K562 (cell line): ENCODE data around the gene NECAB2. TPM values are rescaled to one million over a fixed set of nuclear protein-coding genes. Genes with fewer than 3 reads are reported as not detected.

Experiments
- ATAC-seq: fragments of 200-7000 bp; cut with Tn5 transposase; 3 replicates; pipeline ENCODE4 v1.9.1; 2020; ENCODE audit warnings: moderate library complexity
- BruUV-seq: library from RNA; stranded (reverse); fragments of 400-500 nt; replicated peaks from 2 replicates; lab custom pipeline; 2021; lab: Mats Ljungman, UMichigan
- CTCF ChIA-PET: fragments of 300-600 bp; formaldehyde crosslinking; extraction: SDS; loops from one replicate; lab custom pipeline; 2021; ENCODE audit warnings: low intra/inter-chr PET ratio; lab: Yijun Ruan, JAX
- POLR2A ChIA-PET: fragments of 300-600, 350-650 bp; sonication (Branson Sonifier 250); formaldehyde crosslinking; extraction: SDS; loops from one replicate; lab custom pipeline; 2021; ENCODE audit warnings: antibody characterized with exemption, inconsistent platforms; lab: Yijun Ruan, JAX
- DNase-seq, 4 experiments: peaks; one replicate each; pipeline versions ENCODE4 v3.0.0 to v3.0.0-alpha.2; 2011 to 2018; ENCODE audit warnings: low spot score in 3 of 4, mixed read lengths in 3 of 4; ENCODE audit errors: extremely low read depth in 1 of 4
- FAIRE-seq: peaks from 2 replicates; lab custom pipeline; 2011; peaks lifted over from hg19 to GRCh38; lab: Jason Lieb, UNC
- H2AFZ ChIP-seq: 2 replicates; pipeline ENCODE4 v1.6.0; 2011; ENCODE audit warnings: low read depth, low read length, control low read depth, inconsistent platforms
- H3K27ac ChIP-seq: fragments of 200-600 bp; 3 replicates; pipeline ENCODE4 v1.8.0; 2011; ENCODE audit warnings: low read depth, mild to moderate bottlenecking, control low read depth, inconsistent platforms, low read length, moderate library complexity, mixed read lengths; ENCODE audit errors: extremely low read depth
- H3K27me3 ChIP-seq, 2 experiments: fragments of 300-600 bp in 1 of 2; 2 replicates in 1 of 2; 3 replicates in 1 of 2; pipeline versions ENCODE4 v1.6.0 to v1.8.0; 2011; ENCODE audit warnings: inconsistent platforms in 2 of 2, low read length in 2 of 2, mild to moderate bottlenecking in 1 of 2, mixed read lengths in 1 of 2, moderate library complexity in 1 of 2; ENCODE audit not compliant: control insufficient read depth in 2 of 2, insufficient read depth in 2 of 2
- H3K36me3 ChIP-seq: fragments of 300-600 bp; 3 replicates; pipeline ENCODE4 v1.8.0; 2011; ENCODE audit warnings: mild to moderate bottlenecking, low read length, inconsistent platforms; ENCODE audit not compliant: control insufficient read depth, insufficient read depth
- H3K4me1 ChIP-seq, 2 experiments: fragments of 200-600 bp in 1 of 2; replicated peaks in 1 of 2; 2 replicates in 1 of 2; 3 replicates in 1 of 2; pipeline versions ENCODE4 v1.5.1 to v1.8.0; 2011; ENCODE audit warnings: inconsistent platforms in 2 of 2, low read length in 2 of 2, mild to moderate bottlenecking in 1 of 2, mixed read lengths in 1 of 2, moderate library complexity in 1 of 2; ENCODE audit not compliant: control insufficient read depth in 2 of 2, insufficient read depth in 2 of 2
- H3K4me2 ChIP-seq: 2 replicates; pipeline ENCODE4 v1.6.1; 2011; ENCODE audit warnings: low read length, control low read depth, inconsistent platforms, mixed read lengths; ENCODE audit not compliant: insufficient read depth
- H3K4me3 ChIP-seq: fragments of 200-600 bp; sonication (generic), shearing (Covaris generic); 2 replicates; pipeline ENCODE4 v1.5.1; 2016; ENCODE audit warnings: control low read depth, inconsistent platforms
- H3K79me2 ChIP-seq: fragments of 200-600 bp; 3 replicates; pipeline ENCODE4 v1.8.0; 2011; ENCODE audit warnings: low read length, inconsistent platforms; ENCODE audit not compliant: control insufficient read depth, insufficient read depth
- H3K9ac ChIP-seq, 2 experiments: 2 replicates each; pipeline versions ENCODE4 v1.6.0 to v1.6.1; 2011; ENCODE audit warnings: low read depth in 2 of 2, low read length in 2 of 2, control low read depth in 1 of 2, inconsistent platforms in 1 of 2, mild to moderate bottlenecking in 1 of 2, mixed read lengths in 1 of 2; ENCODE audit not compliant: insufficient read depth in 1 of 2
- H3K9me1 ChIP-seq: one replicate; pipeline ENCODE4 v1.6.0; 2011; ENCODE audit warnings: inconsistent platforms, mild to moderate bottlenecking, low read length, moderate library complexity; ENCODE audit not compliant: control insufficient read depth, insufficient read depth
- H3K9me3 ChIP-seq: replicated peaks from 2 replicates; pipeline ENCODE4 v1.5.1; 2011; ENCODE audit warnings: low read depth, low read length, inconsistent platforms; ENCODE audit not compliant: control insufficient read depth, insufficient read depth
- H4K20me1 ChIP-seq: replicated peaks from 2 replicates; pipeline ENCODE4 v1.6.1; 2011; ENCODE audit warnings: low read length, inconsistent platforms, mixed read lengths; ENCODE audit not compliant: control insufficient read depth, insufficient read depth
- MAFK ChIP-seq: IDR thresholded peaks from 2 replicates; pipeline ENCODE4 v1.6.1; 2011; ENCODE audit warnings: low read length, improper control_type of control experiment
- USF1 ChIP-seq: sonication (generic); formaldehyde crosslinking; IDR thresholded peaks from 2 replicates; pipeline ENCODE4 v1.9.0; 2022; ENCODE audit warnings: mild to moderate bottlenecking, missing genetic modification reagents
- WGBS: fragments of 100-300 bp; shearing (Covaris generic); methylation state at CpG from one replicate; pipeline ENCODE4 v1.1.6; 2016; ENCODE audit warnings: low coverage, mixed read lengths; ENCODE audit not compliant: insufficient coverage; ENCODE audit errors: missing lambda C conversion rate; 5-methylcytosine and 5-hydroxymethylcytosine counted together
- in situ Hi-C: fragments of 300-500 bp; cut with MboI; formaldehyde crosslinking; loops from 4 replicates; pipeline ENCODE4 v1.15.0; 2018; ENCODE audit warnings: inconsistent platforms, mixed read lengths
- intact Hi-C: fragments of 100-400 bp; cut with micrococcal nuclease; formaldehyde crosslinking; loops from 2 replicates; pipeline ENCODE4 v1.14.2; 2022
- polyA plus RNA-seq, 8 experiments: library from polyadenylated mRNA; depleted of rRNA in 4 of 8; stranded (reverse) in 5 of 8; unstranded in 3 of 8; fragments of >200 nt; fragmentation: Nextera tagmentation in 2 of 8; fragmentation: Illumina TruSeq in 1 of 8; extraction: Ambion mirVana in 2 of 8; extraction: Trizol in 1 of 8; gene quantifications; 2 replicates each; pipeline versions ENCODE4 v1.2.1 to v1.2.3, GENCODE V29; 2011 to 2014; ENCODE audit warnings: inconsistent platforms in 1 of 8, missing spikeins in 1 of 8
- total RNA-seq, 7 experiments: library from RNA; depleted of rRNA in 6 of 7; stranded (reverse); fragments of >200 nt in 6 of 7; fragmentation: Illumina TruSeq in 2 of 7; extraction: Trizol in 2 of 7; gene quantifications; 2 replicates each; pipeline versions ENCODE4 v1.2.1 to v1.2.3, GENCODE V29; 2011 to 2021; ENCODE audit warnings: low replicate concordance in 1 of 7
- TF ChIP-seq, protein P1 (sequence below): fragments of 450-650 bp; formaldehyde crosslinking; IDR thresholded peaks from 2 replicates; pipeline ENCODE4 v1.4.0; 2020; ENCODE audit warnings: mild to moderate bottlenecking, mixed read lengths
- TF ChIP-seq, protein P2 (sequence below): sonication (generic); formaldehyde crosslinking; IDR thresholded peaks from 2 replicates; pipeline ENCODE4 v1.5.0; 2020; ENCODE audit warnings: missing genetic modification reagents

NECAB2 gene
- total and polyA plus RNA-seq, 9 of the 15 experiments (the other 6 are each of a cell fraction or from before 2014, with no cell fraction given) = 0.03 to 0.28 TPM; not detected in 7

DNA sequence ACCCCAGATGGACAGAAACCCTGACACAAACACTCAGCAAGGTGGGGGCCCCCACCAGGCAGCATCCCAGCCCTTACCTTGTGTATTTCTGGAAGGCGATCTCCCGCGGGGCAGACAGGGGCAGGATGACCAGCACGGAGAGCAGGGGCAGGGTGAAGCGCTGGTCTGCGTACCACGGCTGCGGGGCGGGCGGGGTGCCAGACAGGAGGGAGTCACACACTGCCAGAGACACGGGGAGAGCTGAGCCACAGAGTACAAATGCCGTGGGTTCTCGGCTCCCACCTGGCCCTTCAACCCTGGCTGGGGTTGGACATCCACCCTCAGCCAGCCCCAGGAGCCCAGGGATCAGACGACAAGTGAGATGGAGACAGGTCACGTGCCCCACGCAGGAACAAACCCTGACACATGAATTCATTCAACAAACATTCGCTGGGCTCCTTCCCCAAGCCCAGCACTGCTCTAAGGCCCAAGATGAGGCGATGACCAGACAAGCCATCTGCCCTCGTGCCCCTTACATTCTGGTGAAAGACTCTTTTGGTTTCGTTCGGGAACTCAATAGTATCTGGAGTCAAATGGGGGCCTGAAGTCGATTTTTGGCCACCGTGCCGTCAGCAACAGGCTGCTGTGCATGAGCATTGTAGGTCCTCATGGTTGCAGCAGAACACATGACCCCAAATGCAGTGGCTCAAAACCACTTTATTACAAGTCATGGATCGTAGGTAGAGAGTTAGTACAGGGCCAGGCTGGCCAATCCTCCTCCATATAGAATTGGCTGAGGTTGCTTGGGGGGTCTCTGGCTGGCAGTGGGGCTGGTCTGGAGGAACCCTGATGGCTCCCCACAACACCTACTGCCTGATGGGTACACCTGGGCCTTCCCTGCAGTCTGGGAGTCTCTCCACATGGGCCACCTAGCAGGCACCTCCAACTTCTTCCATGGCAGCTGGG is 65.5 kb downstream of the NECAB2 start:
- ATAC-seq (no peak), FAIRE-seq (no peak), DNase-seq (no peak)
- H3K27me3 ChIP-seq = peaks cover 67 to 93% of the 10 kb centered on the region in 2 experiments
- H4K20me1 ChIP-seq = 0 out of 2 replicates have a peak, but pooled peaks cover 20% of the 10 kb centered on the region
- H3K4me2 ChIP-seq = no peak overlapping the region
- peaks cover 0 to 8% of the 10 kb centered on the region in 2 experiments; a peak in 1 of 5 replicates for H3K4me1 ChIP-seq
- no TSS peak for BruUV-seq
- H3K9me1 ChIP-seq = no peaks in the 10 kb centered on the region
- WGBS = 3% methylated on average over 25 of the region's 25 CpGs
- in situ Hi-C loops = no loop called here
- no peaks in the 10 kb centered on the region for H3K9me3 ChIP-seq
- no peaks in the 10 kb centered on the region for H3K36me3 ChIP-seq
- ChIA-PET POLR2A (interaction anchor here (0.6 to 1.1 kb wide), 3 partner anchors 9 to 331 kb away, joined by 3 read pairs; partner anchors contain the start of gene SLC38A8), CTCF (no interaction called here)
- no peak overlapping the region for H3K27ac ChIP-seq
- TF ChIP-seq, protein P1, sequence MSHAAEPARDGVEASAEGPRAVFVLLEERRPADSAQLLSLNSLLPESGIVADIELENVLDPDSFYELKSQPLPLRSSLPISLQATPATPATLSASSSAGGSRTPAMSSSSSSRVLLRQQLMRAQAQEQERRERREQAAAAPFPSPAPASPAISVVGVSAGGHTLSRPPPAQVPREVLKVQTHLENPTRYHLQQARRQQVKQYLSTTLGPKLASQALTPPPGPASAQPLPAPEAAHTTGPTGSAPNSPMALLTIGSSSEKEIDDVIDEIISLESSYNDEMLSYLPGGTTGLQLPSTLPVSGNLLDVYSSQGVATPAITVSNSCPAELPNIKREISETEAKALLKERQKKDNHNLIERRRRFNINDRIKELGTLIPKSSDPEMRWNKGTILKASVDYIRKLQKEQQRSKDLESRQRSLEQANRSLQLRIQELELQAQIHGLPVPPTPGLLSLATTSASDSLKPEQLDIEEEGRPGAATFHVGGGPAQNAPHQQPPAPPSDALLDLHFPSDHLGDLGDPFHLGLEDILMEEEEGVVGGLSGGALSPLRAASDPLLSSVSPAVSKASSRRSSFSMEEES = peak; percentile 9; the same call in 1 of the 2 replicates
- TF ChIP-seq MAFK = no peak
- peak; percentile 58 for TF ChIP-seq USF1 (CRISPR knock-in tag)
- TF ChIP-seq, protein P2, sequence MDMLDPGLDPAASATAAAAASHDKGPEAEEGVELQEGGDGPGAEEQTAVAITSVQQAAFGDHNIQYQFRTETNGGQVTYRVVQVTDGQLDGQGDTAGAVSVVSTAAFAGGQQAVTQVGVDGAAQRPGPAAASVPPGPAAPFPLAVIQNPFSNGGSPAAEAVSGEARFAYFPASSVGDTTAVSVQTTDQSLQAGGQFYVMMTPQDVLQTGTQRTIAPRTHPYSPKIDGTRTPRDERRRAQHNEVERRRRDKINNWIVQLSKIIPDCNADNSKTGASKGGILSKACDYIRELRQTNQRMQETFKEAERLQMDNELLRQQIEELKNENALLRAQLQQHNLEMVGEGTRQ (CRISPR knock-in tag) = peak; percentile 58
- TF ChIP-seq, all 486 proteins: peak for 3
- Histone ChIP-seq H3K9ac (no peak overlapping the region; a peak in 1 of 4 replicates), H2AFZ (no peak overlapping the region), H3K4me3 (no peak overlapping the region), H3K79me2 (no peaks in the 10 kb centered on the region)
- intact Hi-C loops = no loop called here
